ENCODE data around the gene ABCC10. TPM values are rescaled to one million over a fixed set of nuclear protein-coding genes. Genes with fewer than 3 reads are reported as not detected.
"Not testable (repeated sequence)": the region's sequence is repeated elsewhere in the genome, so short reads cannot be mapped to it uniquely, and the experiment has no call there.

ABCC10 gene
- total RNA-seq, 4 donors from 2014 or later, result 16.1 to 39.1 (median 27.4) TPM

DNA sequence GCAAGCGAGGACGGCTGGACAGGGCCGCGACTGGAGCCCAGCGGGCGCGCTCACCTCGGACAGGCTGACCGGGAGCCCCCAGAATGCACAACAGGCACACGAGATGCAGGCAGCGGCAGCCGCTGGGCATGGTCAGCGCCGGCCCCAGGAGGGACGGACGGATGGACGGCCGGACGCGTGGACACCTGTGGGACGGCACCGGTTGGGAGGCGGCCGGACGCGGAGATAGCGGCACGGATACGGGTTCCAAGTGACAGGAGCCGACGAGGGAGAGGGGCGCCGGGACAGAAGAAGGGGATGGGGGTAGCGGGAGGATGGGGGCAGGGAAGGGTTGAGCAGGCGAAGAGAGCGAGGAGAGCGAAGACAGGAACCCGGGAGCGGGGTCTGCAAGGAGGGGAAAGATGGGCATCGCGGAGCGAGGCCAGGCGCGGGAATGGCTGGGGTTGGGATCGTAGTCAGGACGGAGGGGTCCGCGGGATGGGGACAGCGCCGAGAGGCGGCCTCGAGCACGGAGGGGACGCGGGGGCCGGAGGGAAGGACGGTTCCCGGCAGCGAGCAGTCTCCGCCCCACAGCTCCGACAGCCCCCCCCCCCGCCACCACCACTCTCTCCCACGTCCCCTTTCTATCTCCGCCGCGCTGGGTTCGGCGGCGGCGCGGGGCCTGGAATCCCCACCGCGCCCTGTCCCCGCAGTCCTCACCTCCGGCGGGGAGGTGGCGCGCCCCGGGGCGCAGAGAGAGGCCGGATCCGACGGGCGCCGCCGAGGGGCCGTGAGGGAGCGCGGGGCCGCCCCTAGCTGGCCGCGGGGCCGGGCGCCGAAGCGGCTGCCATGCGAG lies 27.6 kb downstream of the ABCC10 start:
- Histone ChIP-seq H3K36me3 (peaks cover 30% of the 10 kb centered on the region), H3K27me3 (peaks cover 36% of the 10 kb centered on the region), H3K9me3 (no peaks in the 10 kb centered on the region), H3K4me1 (peaks cover 21% of the 10 kb centered on the region), H3K4me3 (peak overlapping the region; percentile 66), H3K27ac (peak overlapping the region; percentile 45)
- WGBS, result 3% methylated on average over 41 of the region's 97 CpGs
- DNase-seq (ENCODE audit: low spot score in 2 of 2), result peak in 1 of 2 donors; percentile 92
- TF ChIP-seq, protein P1, sequence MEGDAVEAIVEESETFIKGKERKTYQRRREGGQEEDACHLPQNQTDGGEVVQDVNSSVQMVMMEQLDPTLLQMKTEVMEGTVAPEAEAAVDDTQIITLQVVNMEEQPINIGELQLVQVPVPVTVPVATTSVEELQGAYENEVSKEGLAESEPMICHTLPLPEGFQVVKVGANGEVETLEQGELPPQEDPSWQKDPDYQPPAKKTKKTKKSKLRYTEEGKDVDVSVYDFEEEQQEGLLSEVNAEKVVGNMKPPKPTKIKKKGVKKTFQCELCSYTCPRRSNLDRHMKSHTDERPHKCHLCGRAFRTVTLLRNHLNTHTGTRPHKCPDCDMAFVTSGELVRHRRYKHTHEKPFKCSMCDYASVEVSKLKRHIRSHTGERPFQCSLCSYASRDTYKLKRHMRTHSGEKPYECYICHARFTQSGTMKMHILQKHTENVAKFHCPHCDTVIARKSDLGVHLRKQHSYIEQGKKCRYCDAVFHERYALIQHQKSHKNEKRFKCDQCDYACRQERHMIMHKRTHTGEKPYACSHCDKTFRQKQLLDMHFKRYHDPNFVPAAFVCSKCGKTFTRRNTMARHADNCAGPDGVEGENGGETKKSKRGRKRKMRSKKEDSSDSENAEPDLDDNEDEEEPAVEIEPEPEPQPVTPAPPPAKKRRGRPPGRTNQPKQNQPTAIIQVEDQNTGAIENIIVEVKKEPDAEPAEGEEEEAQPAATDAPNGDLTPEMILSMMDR (IDR thresholded peaks at IDR 0.05), result no peak
- no peak for TF ChIP-seq POLR2AphosphoS5 (IDR thresholded peaks at IDR 0.05)
- TF ChIP-seq EP300 (IDR thresholded peaks at IDR 0.05), result no peak

DNA sequence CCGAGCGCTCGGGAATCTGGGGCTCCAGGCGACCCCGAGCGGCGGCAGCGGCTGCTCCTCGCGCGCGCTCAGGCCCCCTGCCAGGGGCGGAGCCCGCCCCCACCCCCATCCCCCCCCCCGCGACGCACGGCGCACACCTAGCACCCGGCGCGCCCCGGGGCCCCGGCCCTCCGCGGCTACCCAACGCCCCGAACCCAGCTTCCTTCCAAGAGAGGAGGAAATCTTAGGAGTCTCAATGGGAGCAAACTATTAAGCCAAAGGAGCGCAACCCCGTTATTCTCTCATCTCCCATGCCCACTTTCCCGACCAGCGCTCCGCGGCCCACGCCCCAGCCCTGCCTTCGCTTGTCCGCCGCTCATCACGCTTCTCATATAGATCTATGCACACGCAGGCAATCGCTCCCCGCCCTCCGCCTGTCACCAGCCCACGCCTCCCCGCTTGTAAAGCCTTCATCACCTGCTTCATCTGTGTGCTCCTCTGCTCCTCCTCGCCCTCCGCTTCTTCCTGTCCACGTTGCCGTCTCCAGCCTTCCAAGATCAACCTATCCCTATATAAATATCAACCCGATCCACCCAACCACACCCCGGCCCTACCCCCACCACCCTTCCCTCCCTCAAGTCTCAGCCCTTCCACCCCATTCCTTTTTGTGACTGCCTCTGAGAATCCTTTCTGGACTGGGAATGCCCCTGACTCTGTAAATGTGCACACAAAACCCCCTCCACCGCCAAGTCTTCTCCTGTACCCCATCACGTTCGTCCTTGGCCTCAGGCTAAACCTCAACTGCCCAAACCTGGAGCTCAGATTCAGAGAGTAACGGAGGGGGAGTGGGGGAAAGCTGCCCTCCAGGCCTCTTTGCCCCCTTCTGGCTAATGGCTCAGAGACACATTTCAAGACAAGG lies 28.4 kb downstream of the ABCC10 start, which contains the start of gene DLK2:
Gene DLK2, minus strand, starts transcription at position 18 of the 898 bp plus-strand sequence. CDS start 723 bp downstream, outside the sequence.
- H3K36me3 ChIP-seq, result peaks cover 22% of the 10 kb centered on the region
- peak within 1 kb of the TSS; percentile 45 for H3K27ac ChIP-seq
- peaks cover 21% of the 10 kb centered on the region for H3K4me1 ChIP-seq
- H3K9me3 ChIP-seq, result no peaks in the 10 kb centered on the region
- 2% methylated on average over 27 of the region's 55 CpGs for WGBS
- H3K4me3 ChIP-seq, result peak within 1 kb of the TSS; percentile 66
- H3K27me3 ChIP-seq, result peaks cover 36% of the 10 kb centered on the region
- no peak for DNase-seq (ENCODE audit: low spot score in 2 of 2)
- TF ChIP-seq EP300 (IDR thresholded peaks at IDR 0.05) (no peak), POLR2AphosphoS5 (IDR thresholded peaks at IDR 0.05) (no peak)

DNA sequence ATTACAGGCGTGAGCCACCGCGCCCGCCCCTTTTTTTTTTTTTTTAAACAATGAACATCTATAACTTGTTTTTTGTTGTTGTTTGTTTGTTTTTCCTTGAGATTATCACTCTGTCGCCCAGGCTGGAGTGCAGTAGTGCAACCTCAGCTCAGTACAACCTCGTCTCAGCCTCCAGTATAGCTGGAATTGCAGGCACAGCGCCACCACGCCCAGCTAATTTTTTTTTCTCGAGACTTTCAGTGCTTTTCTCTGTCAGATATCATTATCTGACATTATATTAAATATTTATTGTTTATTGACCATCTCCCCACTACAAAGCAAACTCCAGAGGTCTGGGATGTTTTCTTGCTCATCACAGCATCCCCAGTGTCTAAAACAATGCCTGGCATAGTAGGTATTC lies 30.3 kb downstream of the ABCC10 start:
- H3K27me3 ChIP-seq, result peaks cover 39% of the 10 kb centered on the region
- H3K36me3 ChIP-seq, result peaks cover 5% of the 10 kb centered on the region
- TF ChIP-seq, protein P1 (IDR thresholded peaks at IDR 0.05), result no peak
- TF ChIP-seq EP300 (IDR thresholded peaks at IDR 0.05), result no peak
- no peak for TF ChIP-seq POLR2AphosphoS5 (IDR thresholded peaks at IDR 0.05)
- TF ChIP-seq POLR2A (IDR thresholded peaks at IDR 0.05), result no peak
- H3K27ac ChIP-seq, result no peak overlapping the region
- H3K9me3 ChIP-seq, result no peaks in the 10 kb centered on the region
- WGBS, result 53% methylated on average over 9 of the region's 9 CpGs
- no peak for DNase-seq (ENCODE audit: low spot score in 2 of 2)
- H3K4me3 ChIP-seq, result no peak overlapping the region
- peaks cover 21% of the 10 kb centered on the region for H3K4me1 ChIP-seq

DNA sequence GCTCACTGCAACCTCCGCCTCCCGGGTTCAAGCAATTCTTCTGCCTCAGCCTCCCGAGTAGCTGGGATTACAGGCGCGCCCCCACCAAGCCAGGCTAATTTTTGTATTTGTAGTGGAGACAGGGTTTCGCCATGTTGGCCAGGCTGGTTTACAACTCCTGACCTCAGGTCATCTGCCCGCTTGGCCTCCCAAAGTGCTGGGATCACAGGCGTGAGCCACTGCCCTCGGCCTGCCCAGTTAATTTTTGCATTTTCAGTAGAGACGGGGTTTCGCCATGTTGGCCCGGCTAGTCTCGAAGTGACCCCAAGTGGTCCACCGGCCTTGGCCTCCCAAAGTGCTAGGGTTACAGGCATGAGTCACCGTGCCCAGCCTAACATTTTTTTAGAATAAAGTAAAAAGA lies 30.8 kb downstream of the ABCC10 start:
- not testable (repeated sequence) for H3K27ac ChIP-seq; H3K9me3 ChIP-seq; H3K36me3 ChIP-seq; DNase-seq (ENCODE audit: low spot score in 2 of 2); H3K4me3 ChIP-seq
- peaks cover 21% of the 10 kb centered on the region for H3K4me1 ChIP-seq
- H3K27me3 ChIP-seq, result peaks cover 42% of the 10 kb centered on the region
- 93% methylated on average over 15 of the region's 15 CpGs for WGBS

DNA sequence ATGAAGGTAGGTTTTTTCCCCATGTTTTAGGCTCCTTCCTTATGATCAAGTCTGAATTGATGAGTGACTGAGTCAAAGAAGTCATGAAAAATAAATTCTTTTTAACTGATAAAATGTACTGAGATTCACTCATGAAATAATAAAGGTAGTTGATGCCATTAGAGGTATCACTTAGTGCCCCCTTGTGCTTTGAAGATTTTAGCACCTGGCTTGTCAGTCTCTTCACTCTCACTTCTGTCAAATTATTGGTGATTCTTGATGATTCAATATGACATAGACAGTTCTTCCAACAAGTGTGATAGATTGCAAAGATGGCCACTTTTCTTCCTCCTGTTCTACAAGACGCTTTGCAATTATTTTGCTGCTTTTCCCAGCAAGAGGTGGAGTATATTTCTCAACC lies 32.2 kb downstream of the ABCC10 start:
- no peak for TF ChIP-seq POLR2A (IDR thresholded peaks at IDR 0.05)
- TF ChIP-seq, protein P1 (IDR thresholded peaks at IDR 0.05), result no peak
- TF ChIP-seq EP300 (IDR thresholded peaks at IDR 0.05), result no peak
- TF ChIP-seq POLR2AphosphoS5 (IDR thresholded peaks at IDR 0.05), result no peak
- peaks cover 17% of the 10 kb centered on the region for H3K4me1 ChIP-seq
- WGBS, result 92% methylated on average over 1 of the region's 1 CpG
- no peak overlapping the region for H3K27ac ChIP-seq
- peaks cover 46% of the 10 kb centered on the region for H3K27me3 ChIP-seq
- DNase-seq (ENCODE audit: low spot score in 2 of 2), result no peak
- H3K4me3 ChIP-seq, result no peak overlapping the region
- no peaks in the 10 kb centered on the region for H3K9me3 ChIP-seq
- no peaks in the 10 kb centered on the region for H3K36me3 ChIP-seq

DNA sequence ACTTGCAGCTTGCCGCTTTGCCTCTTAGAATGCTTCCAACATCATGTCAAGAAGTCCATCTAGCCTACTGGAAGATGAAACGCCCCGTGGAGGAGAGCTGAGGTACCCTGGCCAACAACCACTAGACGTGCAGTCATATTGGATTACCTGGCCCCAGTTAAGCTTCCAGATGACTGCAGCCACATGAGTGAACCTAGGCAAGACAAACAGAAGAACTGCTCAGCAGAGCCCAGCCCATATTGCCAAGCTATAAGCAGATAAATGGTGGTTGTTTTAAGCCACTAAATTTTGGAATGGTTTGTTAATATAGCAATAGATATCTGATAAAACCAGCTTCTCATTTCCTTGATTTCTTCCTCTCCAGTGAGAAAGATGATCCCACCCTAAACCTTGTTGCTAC lies 32.7 kb downstream of the ABCC10 start:
- Histone ChIP-seq H3K27me3 (peaks cover 44% of the 10 kb centered on the region), H3K36me3 (no peaks in the 10 kb centered on the region), H3K27ac (no peak overlapping the region), H3K4me3 (no peak overlapping the region), H3K4me1 (peaks cover 12% of the 10 kb centered on the region), H3K9me3 (no peaks in the 10 kb centered on the region)
- 83% methylated on average over 4 of the region's 4 CpGs for WGBS
- no peak for DNase-seq (ENCODE audit: low spot score in 2 of 2)
- TF ChIP-seq, protein P1 (IDR thresholded peaks at IDR 0.05), result no peak
- TF ChIP-seq POLR2A (IDR thresholded peaks at IDR 0.05) (no peak), POLR2AphosphoS5 (IDR thresholded peaks at IDR 0.05) (no peak), EP300 (IDR thresholded peaks at IDR 0.05) (no peak)

Data from suprapubic skin (tissue), 4 donors.